Brain microvascular endothelial cell (primary cell): Measurements from ENCODE around the gene KRTAP9-6.

Source experiments
- DNase-seq: peaks from one replicate; pipeline ENCODE4 v3.0.0-alpha.2; 2020
- H3K27ac ChIP-seq: fragments of 250-450 bp; sonication (Bioruptor Pico); 2 replicates; pipeline ENCODE4 v1.5.1; 2020; ENCODE audit warnings: mild to moderate bottlenecking, moderate library complexity
- H3K27me3 ChIP-seq: fragments of 250-450 bp; sonication (Bioruptor Pico); replicated peaks from 2 replicates; pipeline ENCODE4 v1.5.1; 2020; ENCODE audit warnings: mild to moderate bottlenecking
- H3K36me3 ChIP-seq: fragments of 250-450 bp; sonication (Bioruptor Pico); replicated peaks from 2 replicates; pipeline ENCODE4 v1.5.1; 2020; ENCODE audit warnings: mild to moderate bottlenecking
- H3K4me3 ChIP-seq: 2 replicates; pipeline ENCODE4 v1.5.1; 2011; ENCODE audit warnings: low read depth, mild to moderate bottlenecking, control low read depth, low read length, moderate library complexity
- CTCF ChIP-seq: IDR thresholded peaks from 2 replicates; pipeline ENCODE4 v1.5.1; 2011; ENCODE audit warnings: low read depth, mild to moderate bottlenecking, moderate library complexity, low read length, control low read depth, inconsistent platforms; ENCODE audit errors: missing control alignments
- in situ Hi-C: cut with HindIII; loops from 2 replicates; pipeline ENCODE4 v1.10.0; 2017; ENCODE audit warnings: low sequenced_read_pairs, low pct_ligation_motif_present

KRTAP9-6 gene

GRCh38 chr17:41302981-41303380 is 37.8 kb downstream of the KRTAP9-6 start:
- H3K36me3 ChIP-seq = no peaks in the 10 kb centered on the region
- no peaks in the 10 kb centered on the region for H3K27me3 ChIP-seq
- in situ Hi-C loops = no loop called here
- no peak for TF ChIP-seq CTCF
- DNase-seq = no peak
- H3K27ac ChIP-seq = no peak overlapping the region
- H3K4me3 ChIP-seq = no peak overlapping the region

- no peak overlapping the region for H3K4me3 ChIP-seq
- no peak for DNase-seq
- no peaks in the 10 kb centered on the region for H3K27me3 ChIP-seq
- no peaks in the 10 kb centered on the region for H3K36me3 ChIP-seq
- in situ Hi-C loops = no loop called here
- H3K27ac ChIP-seq = no peak overlapping the region
- TF ChIP-seq CTCF = no peak
Measured at GRCh38 chr17:41304091-41304490, 38.9 kb downstream of the KRTAP9-6 start.

GRCh38 chr17:41307647-41308046 is 42.5 kb downstream of the KRTAP9-6 start:
- in situ Hi-C loops = no loop called here
- Histone ChIP-seq H3K36me3 (no peaks in the 10 kb centered on the region), H3K27ac (no peak overlapping the region), H3K4me3 (no peak overlapping the region), H3K27me3 (no peaks in the 10 kb centered on the region)
- DNase-seq = peak; percentile 52
- no peak for TF ChIP-seq CTCF

GRCh38 chr17:41308251-41308917 is 43.2 kb downstream of the KRTAP9-6 start:
- H3K27ac ChIP-seq = no peak overlapping the region
- no peaks in the 10 kb centered on the region for H3K36me3 ChIP-seq
- in situ Hi-C loops = no loop called here
- no peak overlapping the region for H3K4me3 ChIP-seq
- no peaks in the 10 kb centered on the region for H3K27me3 ChIP-seq
- no peak for TF ChIP-seq CTCF
- DNase-seq = no peak

- no peak for DNase-seq
- no peak for TF ChIP-seq CTCF
- no peak within 1 kb of the TSS for H3K4me3 ChIP-seq
- in situ Hi-C loops = no loop called here
- no peak within 1 kb of the TSS for H3K27ac ChIP-seq
- no peaks in the 10 kb centered on the region for H3K36me3 ChIP-seq
- H3K27me3 ChIP-seq = no peaks in the 10 kb centered on the region
Measured at GRCh38 chr17:41308918-41309359, 43.8 kb downstream of the KRTAP9-6 start, which contains the start of gene KRTAP16-1. Gene KRTAP16-1, minus strand, starts transcription at chr17:41309309. Its CDS starts 56 bp downstream, at chr17:41309253.

GRCh38 chr17:41311111-41311510 is 45.9 kb downstream of the KRTAP9-6 start:
- in situ Hi-C loops = no loop called here
- no peak for DNase-seq
- no peak for TF ChIP-seq CTCF
- Histone ChIP-seq H3K27me3 (no peaks in the 10 kb centered on the region), H3K4me3 (no peak overlapping the region), H3K27ac (no peak overlapping the region), H3K36me3 (no peaks in the 10 kb centered on the region)
